Amniotic epithelial cell (primary cell): ENCODE measurements around the gene OTOG.

Source experiments
- DNase-seq: peaks from one replicate; pipeline ENCODE4 v3.0.0-alpha.2; 2010; ENCODE audit warnings: low read depth

OTOG gene

GRCh38 chr11:17695454-17696441, 148.7 kb downstream of the OTOG start:
- DNase-seq, result no peak

- DNase-seq, result no peak
Observed at GRCh38 chr11:17696741-17697140, 149.7 kb downstream of the OTOG start.
